Activated T-cell treated with anti-CD3 and anti-CD28 coated beads for 4 hours (primary cell): Measurements from ENCODE around the gene SPATC1L.
"Not testable (repeated sequence)": the region's sequence is repeated elsewhere in the genome, so short reads cannot be mapped to it uniquely, and the experiment has no call there.

Experiments used
- DNase-seq: peaks from one replicate; pipeline ENCODE4 v3.0.0-alpha.2; 2020

The SPATC1L gene

DNA sequence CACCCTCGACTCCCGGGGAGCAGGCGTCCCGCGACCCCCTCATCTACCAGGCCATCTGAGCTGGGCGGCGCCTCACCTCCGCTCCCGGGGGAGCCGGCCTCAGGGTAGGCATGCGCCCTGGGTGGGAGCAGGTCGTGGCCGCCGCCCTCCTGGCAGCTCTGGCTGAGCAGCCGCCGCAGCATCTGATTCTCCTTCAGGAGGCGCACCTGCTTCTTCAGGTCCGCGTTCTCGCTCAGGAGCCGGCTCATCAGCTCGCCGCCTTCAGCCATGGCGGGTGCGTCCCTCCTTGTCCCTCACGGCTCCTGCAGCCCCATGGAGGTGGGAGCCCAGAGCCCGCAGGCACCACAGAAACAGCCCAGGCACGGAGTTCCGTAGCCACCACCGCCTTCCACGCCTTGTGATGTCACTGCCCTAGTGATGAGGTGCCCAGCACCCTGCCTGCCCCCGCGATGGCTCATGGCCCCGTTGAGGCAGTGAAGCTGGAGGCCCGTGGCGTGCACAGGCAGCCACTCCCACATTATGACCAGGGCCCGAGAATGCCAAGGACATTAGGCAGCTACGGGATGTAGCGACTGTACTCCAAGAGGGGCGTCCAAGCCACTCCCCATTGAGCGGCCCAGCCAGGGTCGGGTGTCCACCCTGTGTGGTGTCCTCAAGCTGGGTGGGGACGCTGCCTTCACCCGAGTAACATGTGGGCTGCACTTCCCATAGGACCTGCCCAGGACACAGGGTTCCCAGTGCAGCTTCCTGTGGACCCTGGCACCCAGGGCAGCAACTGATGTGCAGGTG is 1.5 kb downstream of the SPATC1L start:
- no peak for DNase-seq

DNA sequence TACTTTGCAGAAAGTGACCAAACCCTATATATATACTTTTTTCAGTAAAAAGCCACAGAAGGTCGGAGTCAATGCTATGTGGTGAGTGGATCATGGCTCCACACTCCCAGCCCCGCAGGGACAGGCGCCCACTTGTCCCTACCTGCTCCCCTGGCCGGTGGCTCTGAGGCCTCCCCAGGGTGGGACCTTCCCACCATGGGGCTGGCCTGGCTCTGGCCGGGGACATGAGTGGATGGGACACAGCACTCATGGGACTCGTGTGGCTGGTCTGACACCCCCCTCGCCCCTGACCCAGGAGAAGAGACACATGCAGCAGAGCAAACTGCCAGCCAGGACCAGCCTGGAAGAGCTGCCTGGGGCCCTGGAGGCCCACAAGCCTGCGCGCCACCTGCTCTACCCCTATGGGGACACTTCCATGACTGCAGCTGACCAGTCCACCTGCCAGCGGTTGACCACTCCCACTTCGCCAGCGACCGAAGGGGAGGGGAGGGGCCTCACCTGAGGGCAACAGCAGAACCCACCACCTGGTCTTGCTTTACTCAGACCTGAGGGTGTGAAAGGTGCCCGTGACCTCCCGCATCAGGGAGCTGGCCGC is 2.2 kb downstream of the SPATC1L start:
- no peak for DNase-seq

DNA sequence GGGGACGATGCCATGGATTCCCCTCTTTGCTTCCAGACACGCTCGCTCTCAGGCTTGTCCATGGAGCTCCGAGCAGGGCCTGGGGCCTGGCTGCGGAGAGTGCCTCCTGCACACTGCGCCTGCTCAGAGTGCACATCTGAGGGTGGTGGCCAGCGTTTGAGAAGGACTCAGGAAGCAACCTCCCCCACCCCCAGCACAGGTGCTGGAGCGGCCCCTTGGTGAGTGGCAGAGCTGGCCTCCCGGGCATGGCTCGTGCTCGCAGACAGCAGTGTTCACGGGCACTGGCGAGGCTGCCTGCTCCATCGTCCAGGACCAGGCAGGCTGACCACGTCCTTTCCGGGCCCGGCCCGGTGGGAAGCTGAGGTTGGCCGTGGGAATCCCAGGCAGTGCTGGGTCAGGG is 2.8 kb downstream of the SPATC1L start:
- no peak for DNase-seq

DNA sequence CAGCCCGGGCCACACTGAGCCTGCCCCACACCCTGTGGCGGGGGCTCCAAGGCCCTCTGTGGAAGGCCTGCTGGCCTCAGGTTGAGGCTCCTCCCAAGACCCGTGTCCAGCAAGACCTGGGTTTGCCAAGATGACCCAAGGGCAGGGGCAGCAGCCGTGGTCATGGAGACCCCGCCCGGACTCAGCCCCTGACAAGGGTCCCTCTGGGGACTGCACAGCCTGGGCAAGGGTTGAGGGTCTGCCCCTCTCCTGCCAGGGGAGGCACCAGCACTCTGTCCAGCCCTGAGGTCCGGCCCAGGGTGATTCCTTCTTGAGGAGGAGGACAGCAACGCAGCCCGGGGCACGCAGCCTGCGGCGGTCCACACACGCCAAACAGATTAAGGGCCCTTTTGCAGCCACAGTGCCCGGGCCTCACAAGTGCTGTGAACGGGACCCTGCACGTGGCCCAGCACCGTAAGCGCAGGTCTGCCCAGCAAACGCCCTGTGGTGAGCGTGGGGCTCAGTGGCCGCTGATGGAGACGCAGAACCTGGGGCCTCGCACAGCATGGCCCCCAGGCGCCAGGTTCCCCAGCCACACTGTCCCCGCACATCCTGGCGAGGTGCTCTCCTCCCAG is 3.4 kb downstream of the SPATC1L start:
- no peak for DNase-seq

DNA sequence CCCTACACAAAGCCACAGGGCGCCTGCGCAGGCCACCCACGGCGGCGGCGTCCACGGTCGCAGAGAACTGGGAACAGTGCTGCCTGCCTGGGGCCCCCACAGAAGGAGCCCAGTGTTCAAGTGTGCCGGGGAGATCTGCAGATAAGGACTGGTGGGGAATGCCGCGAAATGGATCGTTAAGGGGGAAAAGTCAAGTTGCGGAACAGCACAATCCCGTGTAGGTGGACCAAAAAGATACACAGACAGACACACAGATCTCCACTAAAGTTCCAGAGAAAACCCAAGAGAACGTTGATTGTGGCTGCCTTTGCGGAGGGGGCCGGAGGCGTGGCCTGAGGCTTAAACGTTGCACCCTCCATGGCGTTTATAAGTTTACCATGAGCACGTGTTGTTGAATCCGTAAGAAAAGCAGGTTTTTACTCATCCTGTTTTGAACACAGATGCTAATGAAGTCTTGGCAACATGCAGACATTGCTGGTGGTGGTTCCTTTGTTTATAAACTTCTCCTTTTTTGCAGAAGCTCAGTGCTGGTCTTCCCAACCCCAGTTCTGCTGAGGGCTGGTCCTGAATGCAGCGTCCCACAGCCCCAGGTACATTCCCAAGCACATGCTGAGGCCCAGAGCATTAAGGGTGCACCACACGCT is 4.1 kb downstream of the SPATC1L start:
- DNase-seq, result no peak

DNA sequence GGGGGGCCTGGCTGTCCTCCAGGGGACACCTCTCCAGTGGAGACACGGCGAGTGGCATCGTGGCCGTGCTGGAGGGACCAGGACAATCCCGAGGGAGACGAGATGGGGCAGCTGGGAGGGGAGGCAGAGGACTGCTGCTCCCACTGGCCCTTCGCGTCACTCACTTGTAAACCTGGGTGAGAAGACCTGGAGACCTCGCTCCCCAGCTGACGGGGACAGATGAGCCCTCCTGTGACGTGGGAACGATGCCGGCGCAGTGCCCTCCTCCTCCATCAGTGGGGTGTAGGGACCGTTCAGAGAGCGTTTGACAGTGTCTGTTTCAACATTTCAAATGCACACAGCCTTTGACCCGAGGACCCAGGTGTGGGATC is 4.6 kb downstream of the SPATC1L start:
- DNase-seq, result no peak

DNA sequence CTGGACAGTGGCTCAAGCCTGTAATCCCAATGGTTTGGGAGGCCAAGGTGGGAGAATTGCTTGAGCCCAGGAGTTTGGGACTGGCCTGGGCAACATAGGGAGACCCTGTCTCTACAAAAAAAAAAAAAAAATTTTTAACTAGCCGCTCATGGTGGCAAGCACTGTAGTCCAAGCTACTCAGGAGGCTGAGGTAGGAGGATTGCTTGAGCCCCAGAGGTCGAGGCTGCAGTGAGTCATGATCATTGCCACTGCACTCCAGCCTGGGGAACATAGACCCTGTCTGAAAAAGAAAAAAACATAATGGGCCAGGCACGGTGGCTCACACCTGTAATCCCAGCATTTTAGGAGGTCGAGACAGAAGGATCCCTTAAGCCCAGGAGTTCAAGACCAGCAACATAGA is 5.3 kb downstream of the SPATC1L start:
- no peak for DNase-seq

DNA sequence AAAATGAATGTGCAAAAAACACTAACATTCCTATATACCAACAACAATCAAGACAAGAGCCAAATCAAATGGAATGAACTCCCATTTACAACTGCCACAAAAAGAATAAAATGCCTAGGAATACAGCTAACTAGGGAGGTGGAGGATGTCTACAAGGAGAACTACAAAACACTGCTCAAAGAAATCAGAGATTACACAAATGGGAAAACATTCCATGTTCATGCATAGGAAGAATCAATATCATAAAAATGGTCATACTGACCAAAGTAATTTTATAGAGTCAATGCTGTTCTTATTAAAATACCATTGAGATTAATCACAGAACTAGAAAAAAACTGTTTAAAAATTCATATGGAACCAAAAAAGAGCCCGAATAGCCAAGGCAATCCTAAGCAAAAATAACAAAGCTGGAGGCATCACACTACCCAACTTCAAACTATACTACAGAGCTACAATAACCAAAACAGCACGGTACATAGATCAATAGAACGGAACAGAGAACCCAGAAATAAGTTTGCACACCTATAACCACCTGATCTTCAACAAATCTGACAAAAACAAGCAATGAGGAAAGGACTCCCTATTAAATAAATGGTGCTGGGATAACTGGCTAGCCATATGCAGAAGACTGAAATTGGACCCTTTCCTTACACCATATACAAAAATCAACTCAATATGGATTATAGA is 7.7 kb downstream of the SPATC1L start:
- DNase-seq, result not testable (repeated sequence)

DNA sequence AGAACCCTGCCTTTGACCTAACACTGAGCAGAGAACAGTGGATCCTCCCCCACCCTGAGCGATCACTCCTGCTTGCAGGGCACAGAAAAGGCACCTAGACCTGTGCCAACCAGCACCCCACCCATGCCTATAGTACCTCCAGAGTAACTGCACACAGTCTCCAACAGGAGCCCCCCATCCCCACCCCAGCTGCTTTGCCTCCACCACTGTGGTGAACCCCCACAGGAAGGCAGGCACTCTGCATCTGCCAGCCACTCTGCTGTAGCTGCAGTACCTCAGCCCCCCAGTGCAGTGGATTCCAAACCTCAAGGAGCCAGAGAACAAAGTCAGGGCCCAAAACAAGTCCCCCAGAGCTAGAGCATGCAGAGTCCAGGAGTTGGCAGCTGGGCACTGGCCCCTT is 10.7 kb downstream of the SPATC1L start:
- no peak for DNase-seq

DNA sequence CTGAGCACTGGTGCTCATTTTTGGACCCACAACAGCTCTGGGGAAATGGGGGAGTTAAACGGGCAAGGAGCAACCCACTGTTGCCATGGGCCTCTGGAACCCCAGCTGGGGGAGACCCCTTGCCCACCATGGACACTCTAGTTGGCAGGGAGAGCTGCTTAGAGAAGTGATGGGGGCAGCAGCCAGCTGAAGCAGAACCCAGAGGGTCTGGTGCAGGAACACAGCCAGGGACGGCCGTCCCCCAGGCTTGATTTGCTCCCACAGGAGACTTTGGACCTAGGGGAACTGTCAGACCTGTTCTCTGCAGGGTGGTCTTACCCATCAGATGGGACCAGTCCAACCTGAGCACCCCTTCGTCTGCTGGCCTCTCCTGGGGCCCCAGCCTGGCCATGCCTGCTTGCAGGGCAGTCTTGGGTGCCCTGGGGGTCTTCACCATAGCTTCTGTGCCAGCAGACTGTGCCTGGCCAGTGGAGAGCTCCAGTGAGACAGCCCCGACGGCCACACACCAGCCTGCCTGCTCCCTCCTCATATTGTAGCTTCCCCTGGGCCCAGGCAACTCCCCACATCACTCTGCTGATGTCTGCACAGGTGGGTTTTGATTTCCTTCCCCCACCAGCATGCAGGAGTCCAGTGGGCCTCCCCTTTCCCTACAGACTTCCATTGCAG is 11.3 kb downstream of the SPATC1L start:
- DNase-seq, result no peak

DNA sequence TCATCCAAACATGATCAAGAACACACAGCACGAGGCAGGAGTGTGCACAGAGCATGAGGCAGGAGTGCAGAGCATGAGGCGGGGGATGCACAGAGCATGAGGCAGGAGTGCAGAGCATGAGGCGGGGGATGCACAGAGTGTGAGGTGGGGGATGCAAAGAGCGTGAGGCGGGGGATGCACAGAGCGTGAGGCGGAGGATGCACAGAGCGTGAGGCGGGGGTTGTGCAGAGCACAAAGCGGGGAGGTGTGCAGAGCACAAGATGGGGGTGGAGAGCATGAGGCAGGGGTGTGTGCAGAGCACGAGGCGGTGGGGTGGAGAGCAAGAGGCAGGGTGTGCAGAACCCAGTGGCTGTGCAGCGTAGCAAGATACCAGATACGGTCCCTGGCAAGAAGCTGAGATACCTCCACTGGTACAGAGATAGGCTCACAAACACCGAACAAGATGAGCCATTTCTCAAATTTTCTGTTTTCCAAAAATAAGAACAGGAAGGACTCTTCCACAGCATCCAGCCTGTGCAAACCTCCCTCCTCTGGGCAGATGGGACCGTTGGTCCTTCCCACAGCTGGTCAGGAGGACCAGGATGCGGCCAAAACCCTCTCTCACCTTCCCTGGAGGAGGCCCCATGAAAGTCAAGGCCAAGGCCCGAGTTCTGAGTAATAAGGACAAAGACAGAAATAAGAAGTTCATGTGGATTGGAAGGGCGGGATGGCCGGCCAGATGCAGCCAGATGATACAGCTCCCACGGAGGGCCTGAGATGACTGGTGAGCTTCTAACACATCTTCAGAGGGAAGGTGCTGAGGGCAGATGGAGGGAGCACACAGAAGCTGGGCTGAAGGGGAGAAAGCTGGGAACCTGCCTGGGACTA is 12.0 kb downstream of the SPATC1L start:
- no peak for DNase-seq

DNA sequence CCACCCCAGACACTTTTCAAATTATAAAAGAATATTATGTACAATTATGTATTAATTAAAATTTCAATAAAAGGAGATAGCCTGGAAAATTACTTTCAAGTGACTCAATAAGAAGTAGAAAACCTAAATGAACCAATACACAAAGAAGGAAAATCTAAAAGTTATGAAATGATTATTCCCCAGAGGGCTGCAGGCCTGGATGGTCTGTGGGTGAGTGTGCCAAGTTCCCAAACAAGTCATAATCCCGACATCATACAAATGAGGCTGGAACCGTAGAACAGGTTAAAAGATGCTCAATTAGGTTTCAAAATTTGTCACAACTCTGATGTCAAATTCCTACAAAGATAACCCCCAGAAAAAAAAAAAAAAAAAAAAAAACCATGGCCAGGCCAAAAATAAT is 12.7 kb downstream of the SPATC1L start:
- no peak for DNase-seq

DNA sequence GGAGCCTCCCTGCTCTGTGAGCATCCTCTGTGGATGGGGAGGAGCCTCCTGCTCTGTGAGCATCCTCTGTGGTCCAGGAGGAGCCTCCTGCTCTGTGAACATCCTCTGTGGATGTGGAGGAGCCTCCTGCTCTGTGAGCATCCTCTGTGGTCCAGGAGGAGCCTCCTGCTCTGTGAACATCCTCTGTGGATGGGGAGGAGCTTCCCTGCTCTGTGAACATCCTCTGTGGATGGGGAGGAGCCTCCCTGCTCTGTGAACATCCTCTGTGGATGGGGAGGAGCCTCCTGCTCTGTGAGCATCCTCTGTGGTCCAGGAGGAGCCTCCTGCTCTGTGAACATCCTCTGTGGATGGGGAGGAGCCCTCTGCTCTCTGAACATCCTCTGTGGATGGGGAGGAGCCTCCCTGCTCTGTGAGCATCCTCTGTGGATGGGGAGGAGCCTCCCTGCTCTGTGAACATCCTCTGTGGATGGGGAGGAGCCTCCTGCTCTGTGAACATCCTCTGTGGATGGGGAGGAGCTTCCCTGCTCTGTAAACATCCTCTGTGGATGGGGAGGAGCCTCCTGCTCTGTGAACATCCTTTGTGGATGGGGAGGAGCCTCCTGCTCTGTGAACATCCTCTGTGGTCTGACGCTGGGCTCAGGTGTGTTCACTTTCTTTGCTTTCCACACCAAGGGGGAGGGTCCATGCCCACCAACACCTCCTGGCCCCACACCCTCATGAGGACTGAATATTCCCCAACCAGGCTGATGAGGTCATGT is 13.6 kb downstream of the SPATC1L start:
- not testable (repeated sequence) for DNase-seq

DNA sequence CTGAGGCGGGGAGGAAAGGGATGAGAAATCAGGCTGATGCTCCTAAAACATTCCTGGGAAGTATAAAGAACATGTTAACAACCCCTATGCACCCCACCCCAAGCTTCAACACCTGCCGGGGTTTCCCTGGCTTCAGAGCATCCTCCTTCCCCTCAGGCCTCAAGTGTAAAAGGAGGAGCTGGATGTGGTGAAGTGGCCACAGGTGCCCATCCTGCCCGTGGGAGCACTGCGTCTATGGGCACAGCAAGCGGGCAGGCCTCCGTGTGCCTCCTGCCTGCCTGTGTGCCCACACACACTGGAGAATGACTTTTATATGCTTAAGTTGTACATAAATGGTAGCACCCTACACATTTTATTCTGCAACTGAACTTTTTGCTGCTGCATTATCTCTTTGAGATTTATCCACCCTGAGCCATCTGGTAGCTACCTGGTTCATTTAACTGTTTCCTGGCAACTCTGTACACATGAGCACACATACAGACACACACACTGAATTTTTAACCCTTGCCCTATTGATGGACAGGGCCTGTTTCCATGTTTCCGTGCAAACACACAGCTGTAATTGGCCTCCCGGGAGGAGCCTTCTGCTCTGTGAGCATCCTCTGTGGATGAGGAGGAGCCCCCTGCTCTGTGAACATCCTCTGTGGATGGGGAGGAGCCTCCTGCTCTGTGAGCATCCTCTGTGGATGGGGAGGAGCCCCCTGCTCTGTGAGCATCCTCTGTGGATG is 15.4 kb downstream of the SPATC1L start:
- DNase-seq, result no peak

DNA sequence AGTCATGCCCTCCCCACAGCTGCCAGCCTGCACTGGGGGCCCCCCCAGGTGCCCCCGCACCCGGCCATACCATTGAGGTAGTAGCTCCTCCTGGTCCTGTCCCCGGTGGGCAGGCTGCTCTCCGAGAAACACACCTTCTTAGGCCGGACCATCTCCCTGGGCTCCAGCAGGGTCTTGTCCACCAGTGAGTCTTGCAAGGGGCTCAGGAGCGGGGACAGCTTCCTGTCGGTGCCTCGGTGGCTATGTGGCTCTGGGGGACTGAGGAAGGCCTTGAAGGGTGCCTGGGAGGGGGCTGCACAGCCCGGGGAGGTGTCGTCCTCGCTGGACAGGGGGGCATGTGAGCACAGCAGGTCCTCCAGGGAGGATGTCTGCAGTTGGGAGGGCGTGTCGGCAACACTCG is 16.0 kb downstream of the SPATC1L start:
- no peak for DNase-seq

DNA sequence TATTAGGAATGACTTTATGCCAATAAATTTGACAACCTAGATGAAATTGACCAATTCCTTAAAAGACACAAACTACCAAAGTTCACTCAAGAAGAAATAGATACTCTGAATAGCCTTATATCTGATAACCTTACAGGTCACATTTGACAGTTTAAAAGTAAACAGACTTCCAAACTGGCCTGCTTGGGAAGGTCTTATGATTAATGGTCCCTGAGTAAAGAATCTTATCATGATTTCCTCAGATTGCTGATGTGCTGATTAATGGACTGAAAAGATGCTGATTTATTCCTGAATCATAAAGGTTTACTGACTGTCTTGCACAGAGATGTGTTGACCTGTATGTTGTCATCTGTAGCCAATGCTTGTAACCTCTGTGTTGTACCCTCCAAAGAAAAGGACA is 19.2 kb downstream of the SPATC1L start:
- no peak for DNase-seq

DNA sequence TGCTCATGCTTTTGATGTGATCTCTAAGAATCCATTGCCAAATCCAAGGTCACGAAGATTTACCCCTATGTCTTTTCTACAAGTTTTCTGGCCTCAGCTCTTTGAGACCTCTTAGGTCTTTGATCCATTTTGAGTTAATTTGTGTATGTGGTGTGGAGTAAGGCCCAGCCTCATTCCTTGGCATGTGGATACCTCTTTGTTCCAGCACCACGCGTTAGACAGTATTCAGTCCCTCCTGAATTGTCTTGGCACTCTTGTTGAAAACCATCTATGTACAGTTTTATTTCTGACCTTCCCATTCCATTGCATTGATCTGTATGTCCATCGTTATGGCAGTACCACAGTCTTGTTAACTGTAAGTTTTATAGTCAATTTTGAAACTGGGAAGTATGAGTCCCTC is 20.9 kb downstream of the SPATC1L start:
- no peak for DNase-seq

DNA sequence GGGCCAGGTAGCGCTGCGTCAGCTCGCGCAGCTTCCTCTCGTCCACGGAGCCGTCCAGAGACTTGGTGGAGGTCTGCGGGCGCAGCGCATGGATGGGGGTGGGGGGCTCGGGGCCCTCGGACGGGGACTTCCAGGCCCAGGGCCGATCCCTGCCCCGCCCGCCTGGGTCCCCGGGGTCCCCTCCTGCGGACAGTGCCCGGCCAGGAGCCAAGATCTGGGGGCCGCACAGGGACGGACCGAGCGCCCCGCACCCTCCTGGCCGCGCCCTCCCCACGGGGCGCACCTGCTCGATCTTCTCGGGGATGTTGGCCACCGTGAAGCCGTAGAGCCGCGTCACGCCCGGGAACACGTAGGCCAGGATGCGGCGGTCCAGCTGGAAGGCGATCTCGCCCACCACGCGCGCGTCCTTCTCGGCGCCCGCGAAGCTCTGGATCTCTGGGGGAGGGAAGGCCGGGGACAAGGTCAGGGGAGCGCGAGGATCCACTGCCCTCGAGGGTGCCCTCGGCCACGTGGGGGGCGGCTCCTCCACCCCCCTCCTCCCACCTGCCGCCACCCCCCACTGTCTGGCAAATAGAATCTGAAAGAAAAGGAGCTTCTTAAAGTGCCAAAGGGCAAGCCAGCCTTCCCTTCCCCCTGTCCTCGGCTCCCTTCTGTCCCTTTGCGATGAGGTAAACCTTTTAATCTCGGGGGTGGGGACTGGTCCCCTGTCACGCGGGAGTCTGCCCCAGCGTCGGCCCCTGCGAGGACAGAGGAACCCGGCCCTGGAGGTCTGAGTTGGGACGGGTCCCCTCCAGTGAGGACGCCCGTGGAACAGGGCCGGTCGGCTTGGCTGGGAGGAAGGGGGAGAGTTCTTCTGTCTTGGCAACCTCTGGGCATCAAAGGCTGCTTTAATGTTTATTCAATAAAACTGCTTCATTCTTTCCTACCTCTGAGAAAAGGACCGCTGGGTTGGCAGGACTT is 22.3 kb downstream of the SPATC1L start:
- DNase-seq, result no peak
